Measurements from ENCODE around the gene PNPLA7.
A peak's percentile ranks its signal among the peaks of the same experiment; 100 is the strongest.

Gene PNPLA7

GRCh38 chr9:137446851-137447471, 103.2 kb downstream of the PNPLA7 start:
- DNase-seq = no peak

GRCh38 chr9:137445930-137446431, 104.2 kb downstream of the PNPLA7 start:
- no peak for DNase-seq

- peak; percentile 92 to 94 for DNase-seq
Measured at GRCh38 chr9:137445275-137445807, 104.9 kb downstream of the PNPLA7 start.

GRCh38 chr9:137444106-137444790, 106.0 kb downstream of the PNPLA7 start:
- no peak for DNase-seq

GRCh38 chr9:137441935-137442321, 108.3 kb downstream of the PNPLA7 start:
- DNase-seq = no peak

GRCh38 chr9:137441289-137441934, 108.8 kb downstream of the PNPLA7 start, which contains the start of gene ENTPD8:
Gene ENTPD8, minus strand, starts transcription at chr9:137441357. Its CDS starts 3,072 bp downstream, at chr9:137438285.
- DNase-seq = no peak

GRCh38 chr9:137439158-137439714, 111.0 kb downstream of the PNPLA7 start:
- no peak for DNase-seq

- DNase-seq = no peak
Measured at GRCh38 chr9:137438591-137439157, 111.5 kb downstream of the PNPLA7 start.

GRCh38 chr9:137437691-137438590, 112.3 kb downstream of the PNPLA7 start:
- no peak for DNase-seq

- no peak for DNase-seq
Measured at GRCh38 chr9:137436761-137437600, 113.2 kb downstream of the PNPLA7 start.

GRCh38 chr9:137435980-137436760, 114.0 kb downstream of the PNPLA7 start:
- no peak for DNase-seq

- DNase-seq = no peak
Measured at GRCh38 chr9:137435381-137435891, 114.8 kb downstream of the PNPLA7 start.

- DNase-seq = no peak
Measured at GRCh38 chr9:137434498-137435380, 115.5 kb downstream of the PNPLA7 start.

GRCh38 chr9:137433916-137434431, 116.2 kb downstream of the PNPLA7 start:
- DNase-seq = no peak

GRCh38 chr9:137433349-137433915, 116.8 kb downstream of the PNPLA7 start:
- no peak for DNase-seq

GRCh38 chr9:137432687-137433348, 117.4 kb downstream of the PNPLA7 start:
- DNase-seq = no peak

- DNase-seq = no peak
Measured at GRCh38 chr9:137431416-137431931, 118.7 kb downstream of the PNPLA7 start.

Measured in activated T-cell treated with anti-CD3 and anti-CD28 coated beads, Interleukin-2, amount 50 U/mL, for 48 hours (primary cell).